CD4-positive, alpha-beta T cell (primary cell): ENCODE results near the gene MYOG. TPM values are rescaled to one million over a fixed set of nuclear protein-coding genes. Genes with fewer than 3 reads are reported as not detected.

Experiments
- ATAC-seq: fragments of 200-7000 bp; cut with Tn5 transposase; one replicate; pipeline ENCODE4 v1.10.0; 2022; ENCODE audit warnings: mild to moderate bottlenecking; ENCODE audit not compliant: poor library complexity
- CTCF ChIA-PET: fragments of 350-600 bp; sonication (Branson Sonifier 250); formaldehyde crosslinking; loops from one replicate; lab custom pipeline; 2021; ENCODE audit warnings: antibody characterized with exemption, inconsistent platforms; lab: Charles Lee
- POLR2A ChIA-PET: fragments of 350-600 bp; sonication (Branson Sonifier 250); formaldehyde crosslinking; loops from one replicate; lab custom pipeline; 2021; ENCODE audit warnings: antibody characterized with exemption, inconsistent platforms; lab: Charles Lee
- DNase-seq, 14 experiments: peaks; one replicate each; pipeline ENCODE4 v3.0.0-alpha.2; 2013 to 2020; ENCODE audit warnings: mixed read lengths in 2 of 14
- H3K27ac ChIP-seq, 2 donors: one replicate each; pipeline versions ENCODE4 v1.5.1 to v1.7.0; 2013; ENCODE audit warnings: low read length in 2 of 2, low read depth in 1 of 2, mild to moderate bottlenecking in 1 of 2
- H3K27me3 ChIP-seq, 2 experiments: 1 replicate in 1 of 2; 2 replicates in 1 of 2; pipeline versions ENCODE4 v1.6.1 to v1.7.0; 2013; ENCODE audit warnings: low read length in 2 of 2, control low read depth in 1 of 2, mild to moderate bottlenecking in 1 of 2, moderate library complexity in 1 of 2; ENCODE audit not compliant: insufficient read depth in 2 of 2, control insufficient read depth in 1 of 2
- H3K36me3 ChIP-seq: one replicate; pipeline ENCODE4 v1.6.1; 2013; ENCODE audit warnings: low read length, control low read depth; ENCODE audit not compliant: insufficient read depth
- H3K4me1 ChIP-seq: one replicate; pipeline ENCODE4 v1.6.1; 2013; ENCODE audit warnings: low read length, control low read depth; ENCODE audit not compliant: insufficient read depth
- H3K4me3 ChIP-seq: one replicate; pipeline ENCODE4 v1.5.1; 2013; ENCODE audit warnings: mild to moderate bottlenecking, low read length, moderate library complexity
- H3K9me3 ChIP-seq, 2 experiments: 1 replicate in 1 of 2; 2 replicates in 1 of 2; pipeline versions ENCODE4 v1.6.1 to v1.7.0; 2013; ENCODE audit warnings: low read length in 2 of 2, mild to moderate bottlenecking in 2 of 2, control low read depth in 1 of 2, moderate library complexity in 1 of 2; ENCODE audit not compliant: control insufficient read depth in 1 of 2, insufficient read depth in 1 of 2
- H3K27ac Mint-ChIP-seq: one replicate; pipeline ENCODE4 v1.8.0; 2020; ENCODE audit warnings: mixed read lengths
- H3K27me3 Mint-ChIP-seq: one replicate; pipeline ENCODE4 v1.8.0; 2021; ENCODE audit warnings: mixed read lengths
- H3K36me3 Mint-ChIP-seq: one replicate; pipeline ENCODE4 v1.8.0; 2021; ENCODE audit warnings: low read depth, mixed read lengths
- H3K4me1 Mint-ChIP-seq: one replicate; pipeline ENCODE4 v1.8.0; 2021; ENCODE audit warnings: low read depth, mixed read lengths
- H3K4me3 Mint-ChIP-seq: one replicate; pipeline ENCODE4 v1.8.0; 2020; ENCODE audit warnings: mild to moderate bottlenecking, mixed read lengths
- H3K9me3 Mint-ChIP-seq: one replicate; pipeline ENCODE4 v1.8.0; 2020; ENCODE audit warnings: mixed read lengths
- CTCF ChIP-seq: fragments of 200-600 bp; IDR thresholded peaks from one replicate; pipeline ENCODE4 v1.8.0; 2022; ENCODE audit warnings: antibody characterized with exemption, mild to moderate bottlenecking
- intact Hi-C, 2 experiments: fragments of 100-400 bp; cut with DNase I in 1 of 2; cut with micrococcal nuclease in 1 of 2; formaldehyde crosslinking; loops; one replicate each; pipeline versions ENCODE4 v1.15.1 to v1.9.0; 2023 to 2025; cut with DNase I, micrococcal nuclease
- total RNA-seq, 174 experiments: library from RNA in 2 of 174; stranded (reverse) in 2 of 174; gene quantifications; one replicate each; pipeline ENCODE4 v1.2.3 and lab custom pipeline; 2021 to 2026

MYOG gene
- total RNA-seq, 2 experiments from 2014 or later = not detected

GRCh38 chr1:203095061-203095690 lies 9.4 kb upstream of the MYOG start:
- H3K9me3 ChIP-seq = peaks cover 0 to 11% of the 10 kb centered on the region in 2 experiments
- Mint-ChIP-seq H3K27ac (no peak overlapping the region), H3K36me3 (no peaks in the 10 kb centered on the region), H3K27me3 (peaks cover 46% of the 10 kb centered on the region), H3K4me3 (no peak overlapping the region), H3K9me3 (peaks cover 16% of the 10 kb centered on the region), H3K4me1 (no peaks in the 10 kb centered on the region)
- intact Hi-C loops = no loop called here
- no peak for ATAC-seq
- H3K27ac ChIP-seq = no peak overlapping the region
- TF ChIP-seq CTCF = no peak
- DNase-seq = no peak
- H3K4me3 ChIP-seq = no peak overlapping the region
- CTCF ChIA-PET = no interaction called here
- POLR2A ChIA-PET = no interaction called here
- peaks cover 9 to 20% of the 10 kb centered on the region in 2 experiments for H3K27me3 ChIP-seq
- H3K4me1 ChIP-seq = no peaks in the 10 kb centered on the region
- no peaks in the 10 kb centered on the region for H3K36me3 ChIP-seq

DNA sequence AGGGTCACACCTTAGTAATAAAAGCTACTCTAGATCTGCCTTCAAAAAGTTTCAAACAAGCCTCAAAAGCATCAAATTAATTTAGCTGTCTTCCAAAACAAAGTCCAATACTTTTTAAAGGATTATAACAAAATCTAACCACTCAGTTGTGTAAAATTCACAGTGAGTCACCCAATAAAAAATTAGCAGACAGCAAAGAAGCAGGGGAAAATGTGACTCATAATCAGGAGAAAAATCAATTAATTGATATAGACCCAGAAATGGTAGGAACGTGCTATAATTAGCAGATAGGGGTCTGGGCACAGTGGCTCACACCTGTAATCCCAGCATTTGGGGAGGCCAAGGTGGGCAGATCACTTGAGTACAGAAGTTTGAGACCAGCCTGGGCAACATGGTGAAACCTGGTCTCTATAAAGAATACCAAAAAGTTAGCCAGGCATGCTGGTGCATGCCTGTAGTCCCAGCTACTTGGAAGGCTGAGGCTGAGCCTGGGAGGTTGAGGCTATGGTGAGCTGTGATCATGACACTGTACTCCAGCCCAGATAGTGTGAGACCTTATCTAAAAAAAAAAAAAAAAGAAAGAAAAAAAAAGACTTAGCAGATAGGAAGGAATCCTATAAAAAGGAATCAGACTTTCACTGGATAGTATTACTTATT lies 8.1 kb upstream of the MYOG start:
- Histone ChIP-seq H3K27ac (no peak overlapping the region), H3K36me3 (no peaks in the 10 kb centered on the region), H3K9me3 (peaks cover 0 to 11% of the 10 kb centered on the region in 2 experiments), H3K27me3 (peaks cover 9 to 12% of the 10 kb centered on the region in 2 experiments), H3K4me3 (no peak overlapping the region), H3K4me1 (no peaks in the 10 kb centered on the region)
- ChIA-PET POLR2A (no interaction called here), CTCF (interaction anchor here (0.6 kb wide), 1 partner anchor 367 kb away, joined by 3 read pairs; no protein-coding TSS in a partner anchor)
- H3K27ac Mint-ChIP-seq = no peak overlapping the region
- H3K27me3 Mint-ChIP-seq = peaks cover 41% of the 10 kb centered on the region
- H3K4me1 Mint-ChIP-seq = no peaks in the 10 kb centered on the region
- intact Hi-C loops = no loop called here
- ATAC-seq (no peak), DNase-seq (no peak)
- peaks cover 16% of the 10 kb centered on the region for H3K9me3 Mint-ChIP-seq
- TF ChIP-seq CTCF = no peak
- no peaks in the 10 kb centered on the region for H3K36me3 Mint-ChIP-seq
- no peak overlapping the region for H3K4me3 Mint-ChIP-seq

- POLR2A ChIA-PET = no interaction called here
- Histone ChIP-seq H3K27ac (no peak overlapping the region), H3K4me3 (no peak overlapping the region), H3K36me3 (no peaks in the 10 kb centered on the region), H3K4me1 (no peaks in the 10 kb centered on the region), H3K27me3 (peaks cover 5 to 9% of the 10 kb centered on the region in 2 experiments), H3K9me3 (peaks cover 0 to 11% of the 10 kb centered on the region in 2 experiments)
- intact Hi-C loops = no loop called here
- Mint-ChIP-seq H3K36me3 (no peaks in the 10 kb centered on the region), H3K27ac (no peak overlapping the region), H3K4me1 (no peaks in the 10 kb centered on the region), H3K4me3 (no peak overlapping the region), H3K27me3 (peaks cover 45% of the 10 kb centered on the region), H3K9me3 (peaks cover 16% of the 10 kb centered on the region)
- CTCF ChIA-PET = no interaction called here
- no peak for DNase-seq
- ATAC-seq = no peak
- no peak for TF ChIP-seq CTCF
Measured at GRCh38 chr1:203091761-203092330, 6.0 kb upstream of the MYOG start.
